SK-N-MC (cell line): ENCODE data around the gene OR10H3.
"Not testable (repeated sequence)": the region's sequence is repeated elsewhere in the genome, so short reads cannot be mapped to it uniquely, and the experiment has no call there.

Source experiments
- EZH2 ChIP-seq: fragments of 200-600 bp; sonication (generic); IDR thresholded peaks from one replicate; pipeline ENCODE4 v1.6.1; 2017; ENCODE audit warnings: antibody characterized with exemption
- POLR2AphosphoS5 ChIP-seq: IDR thresholded peaks from 2 replicates; pipeline ENCODE4 v1.6.1; 2012; ENCODE audit warnings: mild to moderate bottlenecking, low read depth, low read length, borderline replicate concordance

GRCh38 chr19:15774159-15774558 lies 36.4 kb downstream of the OR10H3 start:
- not testable (repeated sequence) for TF ChIP-seq POLR2AphosphoS5, EZH2
